ENCODE results near the gene DGCR6L. TPM values are rescaled to one million over a fixed set of nuclear protein-coding genes. Genes with fewer than 3 reads are reported as not detected.
"Not testable (repeated sequence)": the region's sequence is repeated elsewhere in the genome, so short reads cannot be mapped to it uniquely, and the experiment has no call there.

The DGCR6L gene
- total RNA-seq, 2 experiments from 2014 or later = 22.5 to 37.8 TPM

- no peak overlapping the region for H3K4me3 ChIP-seq (ENCODE audit: low read depth, low read length, poor library complexity, severe bottlenecking)
- H3K9me3 ChIP-seq (ENCODE audit: low read length) = no peaks in the 10 kb centered on the region
- POLR2A ChIA-PET = no interaction called here
- H4K20me1 ChIP-seq (ENCODE audit: insufficient read depth, low read length) = no peaks in the 10 kb centered on the region
- H3K79me2 ChIP-seq (ENCODE audit: insufficient read depth, low read depth, low read length) = no peaks in the 10 kb centered on the region
- DNase-seq (ENCODE audit: low spot score) = no peak
- no peaks in the 10 kb centered on the region for H3K4me1 ChIP-seq (ENCODE audit: insufficient read depth, low read length, poor library complexity, severe bottlenecking)
- no peaks in the 10 kb centered on the region for H3K9me2 ChIP-seq (ENCODE audit: insufficient read depth, low read length)
- no peak overlapping the region for H3K27ac ChIP-seq (ENCODE audit: low read depth, low read length, poor library complexity, severe bottlenecking)
- CTCF ChIA-PET (ENCODE audit: unreplicated experiment) = no interaction called here
- H3K36me3 ChIP-seq (ENCODE audit: insufficient read depth, low read length) = no peaks in the 10 kb centered on the region
- intact Hi-C loops (cut with micrococcal nuclease; ENCODE audit: unreplicated experiment) = no loop called here
- no peak overlapping the region for H3K4me2 ChIP-seq (ENCODE audit: low read length)
- no TSS peak for BruUV-seq (replicated peaks)
- TF ChIP-seq CTCF (conservative IDR thresholded peaks at IDR 0.05; ENCODE audit: low read length) (no peak), EZH2phosphoT487 (IDR thresholded peaks at IDR 0.05; ENCODE audit: borderline replicate concordance, low read depth, low read length) (no peak)
- no peak overlapping the region for H2AFZ ChIP-seq (ENCODE audit: low read length)
Measured at GRCh38 chr22:20276468-20276867, 43.4 kb downstream of the DGCR6L start.

- Histone ChIP-seq H3K4me1 (ENCODE audit: insufficient read depth, low read length, poor library complexity, severe bottlenecking) (no peaks in the 10 kb centered on the region), H4K20me1 (ENCODE audit: insufficient read depth, low read length) (no peaks in the 10 kb centered on the region), H2AFZ (ENCODE audit: low read length) (no peak overlapping the region), H3K4me2 (ENCODE audit: low read length) (no peak overlapping the region), H3K36me3 (ENCODE audit: insufficient read depth, low read length) (no peaks in the 10 kb centered on the region), H3K9me3 (ENCODE audit: low read length) (no peaks in the 10 kb centered on the region), H3K79me2 (ENCODE audit: insufficient read depth, low read depth, low read length) (no peaks in the 10 kb centered on the region), H3K4me3 (ENCODE audit: low read depth, low read length, poor library complexity, severe bottlenecking) (no peak overlapping the region), H3K9me2 (ENCODE audit: insufficient read depth, low read length) (no peaks in the 10 kb centered on the region), H3K27ac (ENCODE audit: low read depth, low read length, poor library complexity, severe bottlenecking) (no peak overlapping the region)
- ChIA-PET CTCF (ENCODE audit: unreplicated experiment) (no interaction called here), POLR2A (no interaction called here)
- intact Hi-C loops (cut with micrococcal nuclease; ENCODE audit: unreplicated experiment) = no loop called here
- TF ChIP-seq EZH2phosphoT487 (IDR thresholded peaks at IDR 0.05; ENCODE audit: borderline replicate concordance, low read depth, low read length) (no peak), CTCF (conservative IDR thresholded peaks at IDR 0.05; ENCODE audit: low read length) (no peak)
- no peak for DNase-seq (ENCODE audit: low spot score)
- BruUV-seq (replicated peaks) = no TSS peak
Measured at GRCh38 chr22:20275836-20276235, 44.0 kb downstream of the DGCR6L start.

GRCh38 chr22:20275325-20275724 lies 44.5 kb downstream of the DGCR6L start:
- H3K79me2 ChIP-seq (ENCODE audit: insufficient read depth, low read depth, low read length); CTCF ChIA-PET (ENCODE audit: unreplicated experiment); H3K4me2 ChIP-seq (ENCODE audit: low read length); H3K36me3 ChIP-seq (ENCODE audit: insufficient read depth, low read length); H4K20me1 ChIP-seq (ENCODE audit: insufficient read depth, low read length); H3K4me3 ChIP-seq (ENCODE audit: low read depth, low read length, poor library complexity, severe bottlenecking); POLR2A ChIA-PET; H3K4me1 ChIP-seq (ENCODE audit: insufficient read depth, low read length, poor library complexity, severe bottlenecking); H3K9me3 ChIP-seq (ENCODE audit: low read length); H3K27ac ChIP-seq (ENCODE audit: low read depth, low read length, poor library complexity, severe bottlenecking); H2AFZ ChIP-seq (ENCODE audit: low read length); BruUV-seq (replicated peaks); intact Hi-C loops (cut with micrococcal nuclease; ENCODE audit: unreplicated experiment); DNase-seq (ENCODE audit: low spot score); H3K9me2 ChIP-seq (ENCODE audit: insufficient read depth, low read length): not testable (repeated sequence)

GRCh38 chr22:20274374-20274773 lies 45.5 kb downstream of the DGCR6L start:
- H3K4me2 ChIP-seq (ENCODE audit: low read length); H3K9me3 ChIP-seq (ENCODE audit: low read length); H3K4me1 ChIP-seq (ENCODE audit: insufficient read depth, low read length, poor library complexity, severe bottlenecking); intact Hi-C loops (cut with micrococcal nuclease; ENCODE audit: unreplicated experiment); H4K20me1 ChIP-seq (ENCODE audit: insufficient read depth, low read length); H3K4me3 ChIP-seq (ENCODE audit: low read depth, low read length, poor library complexity, severe bottlenecking); H3K9me2 ChIP-seq (ENCODE audit: insufficient read depth, low read length); BruUV-seq (replicated peaks); POLR2A ChIA-PET; H3K79me2 ChIP-seq (ENCODE audit: insufficient read depth, low read depth, low read length); H3K36me3 ChIP-seq (ENCODE audit: insufficient read depth, low read length); DNase-seq (ENCODE audit: low spot score); H3K27ac ChIP-seq (ENCODE audit: low read depth, low read length, poor library complexity, severe bottlenecking); H2AFZ ChIP-seq (ENCODE audit: low read length); CTCF ChIA-PET (ENCODE audit: unreplicated experiment): not testable (repeated sequence)

Measured in OCI-LY7 (cell line).